Activated T-cell treated with anti-CD3 and anti-CD28 coated beads, Interleukin-2, amount 50 U/mL, for 4 hours (primary cell): ENCODE results near the gene STK4. TPM values are rescaled to one million over a fixed set of nuclear protein-coding genes. Genes with fewer than 3 reads are reported as not detected.
"Not testable (repeated sequence)": the region's sequence is repeated elsewhere in the genome, so short reads cannot be mapped to it uniquely, and the experiment has no call there.

Experiments
- ATAC-seq, 2 donors: fragments of 200-7000 bp; cut with Tn5 transposase; one replicate each; pipeline ENCODE4 v1.10.0; 2021
- DNase-seq: peaks from one replicate; pipeline ENCODE4 v3.0.0-alpha.2; 2020
- H3K27me3 Mint-ChIP-seq: one replicate; pipeline ENCODE4 v1.8.0; 2021; ENCODE audit warnings: low read depth, mixed read lengths
- H3K36me3 Mint-ChIP-seq: one replicate; pipeline ENCODE4 v1.8.0; 2022; ENCODE audit warnings: mixed read lengths; ENCODE audit not compliant: insufficient read depth
- H3K4me1 Mint-ChIP-seq: one replicate; pipeline ENCODE4 v1.8.0; 2021; ENCODE audit warnings: low read depth, mixed read lengths
- H3K4me3 Mint-ChIP-seq: one replicate; pipeline ENCODE4 v1.8.0; 2021; ENCODE audit warnings: mild to moderate bottlenecking, moderate library complexity, mixed read lengths
- H3K9me3 Mint-ChIP-seq: one replicate; pipeline ENCODE4 v1.8.0; 2021; ENCODE audit warnings: mixed read lengths
- total RNA-seq, 3 donors: library from RNA; stranded (reverse); gene quantifications; one replicate each; pipeline ENCODE4 v1.2.1, GENCODE V29; 2021

STK4 gene
- total RNA-seq, 3 donors from 2014 or later = 134 to 157 (median 149) TPM

- Mint-ChIP-seq H3K4me3 (no peak overlapping the region), H3K27me3 (no peaks in the 10 kb centered on the region), H3K4me1 (peaks cover 65% of the 10 kb centered on the region), H3K9me3 (no peaks in the 10 kb centered on the region), H3K36me3 (peaks cover 32% of the 10 kb centered on the region)
- DNase-seq = no peak
- no peak for ATAC-seq
Measured at GRCh38 chr20:45016089-45016671, 49.9 kb downstream of the STK4 start.

DNA sequence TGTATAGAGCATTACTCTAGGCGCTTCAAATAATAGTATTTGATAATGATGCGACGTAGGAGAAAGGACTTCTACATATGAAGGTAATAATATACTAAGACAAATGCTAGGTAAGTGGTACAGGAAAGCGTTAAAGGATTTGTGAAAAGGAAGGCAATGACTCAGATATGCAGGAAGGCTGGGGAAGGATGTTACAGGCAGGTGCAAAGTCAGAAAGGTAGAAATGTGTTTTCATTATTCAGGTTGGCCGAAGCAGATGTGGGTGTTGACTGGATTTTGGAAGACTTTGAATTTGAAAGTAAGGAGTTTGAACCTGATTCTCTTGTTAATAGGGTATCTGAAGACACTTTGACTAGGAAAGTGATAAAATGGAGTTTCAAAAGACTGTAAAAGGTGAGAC is 51.0 kb downstream of the STK4 start:
- DNase-seq = no peak
- Mint-ChIP-seq H3K27me3 (no peaks in the 10 kb centered on the region), H3K36me3 (peaks cover 33% of the 10 kb centered on the region), H3K4me1 (peaks cover 65% of the 10 kb centered on the region), H3K4me3 (no peak overlapping the region), H3K9me3 (no peaks in the 10 kb centered on the region)
- ATAC-seq = no peak

DNA sequence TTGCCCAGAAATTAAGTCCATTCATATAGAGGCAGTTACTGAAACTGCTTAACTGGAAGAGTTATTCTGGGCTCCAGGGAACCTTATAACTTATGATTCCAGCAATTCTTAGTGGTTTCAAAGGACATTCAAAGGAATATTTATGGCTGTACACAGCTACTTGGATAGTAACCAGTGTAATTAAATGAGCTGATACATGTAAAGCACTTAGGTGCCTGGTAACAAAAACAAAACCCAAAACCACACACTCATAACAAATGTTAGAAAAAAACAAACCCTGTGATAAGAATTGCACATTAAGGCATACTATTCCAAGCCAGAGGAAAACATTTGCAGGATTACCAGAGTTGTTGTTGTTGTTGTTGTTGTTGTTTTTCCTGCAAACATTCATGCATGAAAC is 51.5 kb downstream of the STK4 start:
- Mint-ChIP-seq H3K4me1 (peaks cover 68% of the 10 kb centered on the region), H3K36me3 (peaks cover 34% of the 10 kb centered on the region), H3K4me3 (no peak overlapping the region), H3K27me3 (no peaks in the 10 kb centered on the region), H3K9me3 (no peaks in the 10 kb centered on the region)
- DNase-seq = no peak
- ATAC-seq = no peak

DNA sequence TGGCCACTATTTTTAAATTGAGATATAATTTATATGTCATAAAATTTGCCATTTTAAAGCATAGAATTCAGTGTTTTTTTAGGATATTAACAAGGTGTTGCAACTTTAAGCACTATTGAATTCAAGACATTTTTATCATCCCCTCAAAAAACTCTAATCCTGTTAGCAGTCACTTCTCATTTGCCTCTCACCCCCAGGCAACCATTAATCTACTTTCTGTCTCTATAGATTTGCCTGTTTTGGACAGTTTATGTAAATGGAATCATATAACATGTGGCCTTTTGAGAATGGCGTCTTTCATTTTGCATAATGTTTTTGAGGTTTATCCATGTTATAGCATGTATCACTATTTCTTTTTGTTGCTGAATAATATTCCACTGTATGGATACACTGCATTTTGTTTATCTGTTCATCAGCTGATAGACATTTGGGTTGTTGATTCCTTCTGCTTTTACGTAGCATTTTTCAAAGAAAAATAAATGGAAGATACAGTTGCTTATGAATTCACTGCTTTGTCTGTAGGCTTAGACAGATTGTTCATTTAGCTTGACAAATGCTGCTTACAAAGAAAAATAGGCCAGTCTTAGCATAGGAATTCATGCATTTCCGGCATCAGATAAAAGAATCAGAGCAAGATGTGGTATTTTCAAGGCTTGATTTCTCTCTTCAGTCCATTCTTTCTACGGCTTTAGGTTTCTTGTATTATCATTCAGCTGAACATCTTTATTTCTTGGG is 52.9 kb downstream of the STK4 start:
- H3K36me3 Mint-ChIP-seq = peaks cover 41% of the 10 kb centered on the region
- no peaks in the 10 kb centered on the region for H3K9me3 Mint-ChIP-seq
- DNase-seq (no peak), ATAC-seq (no peak)
- no peaks in the 10 kb centered on the region for H3K27me3 Mint-ChIP-seq
- no peak overlapping the region for H3K4me3 Mint-ChIP-seq
- peaks cover 75% of the 10 kb centered on the region for H3K4me1 Mint-ChIP-seq

DNA sequence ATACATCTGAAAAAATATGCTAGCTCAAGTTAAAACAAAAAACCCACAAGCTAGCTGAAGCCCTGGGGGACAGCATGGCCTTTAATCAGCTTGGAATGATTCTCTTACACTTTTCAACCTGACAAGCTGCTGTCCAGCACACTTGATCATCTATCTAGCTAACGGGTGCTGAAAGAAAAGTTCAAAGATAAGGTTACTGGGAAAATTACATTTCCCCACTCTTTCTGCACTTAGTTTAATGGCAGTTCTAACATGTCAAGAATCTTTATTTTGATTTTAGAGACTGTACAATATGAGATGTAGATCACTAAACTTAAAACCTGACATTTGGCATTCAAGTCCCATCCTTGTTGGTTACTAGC is 53.4 kb downstream of the STK4 start:
- Mint-ChIP-seq H3K36me3 (peaks cover 40% of the 10 kb centered on the region), H3K9me3 (no peaks in the 10 kb centered on the region), H3K4me3 (no peak overlapping the region), H3K4me1 (peaks cover 75% of the 10 kb centered on the region), H3K27me3 (no peaks in the 10 kb centered on the region)
- no peak for DNase-seq
- ATAC-seq = no peak

- Mint-ChIP-seq H3K4me3 (no peak overlapping the region), H3K36me3 (peaks cover 46% of the 10 kb centered on the region), H3K4me1 (peaks cover 76% of the 10 kb centered on the region), H3K27me3 (no peaks in the 10 kb centered on the region), H3K9me3 (no peaks in the 10 kb centered on the region)
- DNase-seq (no peak), ATAC-seq (no peak)
Measured at GRCh38 chr20:45020236-45020886, 54.0 kb downstream of the STK4 start.

DNA sequence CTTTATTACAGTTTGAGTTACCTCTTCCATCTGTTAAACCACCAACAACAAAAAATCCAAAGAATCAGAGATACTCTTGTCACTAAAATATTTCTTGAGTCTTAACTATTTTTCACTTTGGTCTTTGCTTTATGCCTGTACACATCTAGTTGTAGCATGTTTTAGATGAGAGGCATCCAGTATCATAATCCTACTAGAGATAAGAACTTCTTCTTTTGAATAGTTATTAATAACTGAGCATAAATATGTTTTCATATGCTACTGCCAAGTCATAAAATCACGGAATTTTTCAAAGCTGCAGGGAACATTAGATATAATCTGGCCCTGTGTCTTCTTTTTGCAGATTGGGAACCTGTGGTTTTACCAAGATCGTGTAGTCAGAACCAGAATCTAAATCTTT is 55.3 kb downstream of the STK4 start:
- Mint-ChIP-seq H3K9me3 (no peaks in the 10 kb centered on the region), H3K4me3 (no peak overlapping the region), H3K4me1 (peaks cover 74% of the 10 kb centered on the region), H3K36me3 (peaks cover 52% of the 10 kb centered on the region), H3K27me3 (no peaks in the 10 kb centered on the region)
- DNase-seq (no peak), ATAC-seq (no peak)

DNA sequence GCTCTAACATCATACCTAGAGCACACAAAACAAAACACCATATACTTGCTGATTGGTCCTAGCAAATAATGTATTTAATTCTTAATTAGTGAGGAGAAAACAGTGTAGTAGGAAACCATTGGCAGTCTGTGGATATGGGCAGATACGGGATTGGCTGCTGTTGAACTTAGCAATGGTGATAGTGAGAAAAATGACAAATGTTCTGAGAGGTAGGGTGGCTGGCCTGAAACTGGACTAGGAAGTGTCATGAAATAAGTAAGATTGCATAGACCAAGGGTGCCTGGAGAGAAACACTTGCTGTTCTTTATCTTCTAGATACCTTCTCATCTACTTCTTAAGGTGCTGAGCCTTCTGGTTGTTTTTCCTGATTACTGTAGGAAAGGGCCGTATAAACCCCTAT is 56.8 kb downstream of the STK4 start:
- H3K27me3 Mint-ChIP-seq, H3K4me3 Mint-ChIP-seq, H3K9me3 Mint-ChIP-seq, DNase-seq: not testable (repeated sequence)
- Mint-ChIP-seq H3K4me1 (peaks cover 66% of the 10 kb centered on the region), H3K36me3 (peaks cover 49% of the 10 kb centered on the region)
- peak in 1 of 2 donors; percentile 48 for ATAC-seq

DNA sequence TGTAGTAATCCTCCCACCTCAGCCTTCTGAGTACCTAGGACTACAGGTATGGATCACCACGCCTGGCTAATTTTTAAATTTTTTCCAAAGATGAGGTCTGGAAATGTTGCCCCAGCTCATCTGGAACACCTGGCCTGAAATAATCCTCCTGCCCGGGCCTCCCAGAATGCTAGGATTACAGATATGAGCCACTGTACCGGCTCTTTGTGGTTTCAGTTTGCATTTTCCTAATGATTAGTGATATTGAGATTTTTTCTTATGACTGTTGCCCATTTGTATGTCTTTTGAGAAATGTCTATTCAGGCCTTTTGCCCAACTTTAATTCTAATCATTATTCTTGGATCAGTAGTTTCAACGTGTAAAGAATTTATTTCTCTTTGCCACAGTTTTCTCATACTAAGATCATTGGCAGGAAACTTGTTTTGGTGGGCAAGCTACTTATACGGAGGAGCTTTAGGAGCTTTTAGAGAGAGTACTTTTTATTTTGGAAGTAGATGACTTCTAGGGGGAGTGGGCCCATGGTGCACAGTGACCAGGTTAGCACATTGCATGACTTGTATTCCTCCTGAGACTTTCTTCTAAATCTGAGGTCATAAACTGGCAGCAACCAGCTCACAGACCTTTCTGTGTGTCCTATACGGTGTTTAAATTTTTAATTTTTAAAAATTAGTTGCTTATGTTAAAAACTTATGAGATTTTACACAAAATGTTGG is 62.3 kb downstream of the STK4 start:
- Mint-ChIP-seq H3K36me3 (peaks cover 49% of the 10 kb centered on the region), H3K9me3 (no peaks in the 10 kb centered on the region), H3K4me1 (peaks cover 73% of the 10 kb centered on the region), H3K27me3 (no peaks in the 10 kb centered on the region), H3K4me3 (peak overlapping the region; percentile 11)
- DNase-seq = no peak
- ATAC-seq = peak in 1 of 2 donors; percentile 48

DNA sequence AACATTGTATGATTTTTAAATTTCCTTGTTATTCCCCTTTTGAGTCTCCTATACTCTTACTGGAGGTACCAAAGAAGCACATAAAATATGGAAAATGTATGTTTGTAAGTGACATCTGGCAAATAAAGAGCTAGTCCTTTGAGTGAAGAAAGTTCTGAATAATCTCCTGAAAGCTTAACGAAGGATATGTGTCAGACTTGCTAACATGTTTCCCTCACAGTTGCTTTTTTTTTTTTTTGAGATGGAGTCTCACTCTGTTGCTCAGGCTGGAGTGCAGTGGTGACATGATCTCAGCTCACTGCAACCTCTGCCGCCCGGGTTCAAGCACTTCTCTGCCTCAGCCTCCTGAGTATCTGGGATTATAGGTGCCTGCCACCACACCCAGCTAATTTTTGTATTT is 63.6 kb downstream of the STK4 start:
- peaks cover 76% of the 10 kb centered on the region for H3K4me1 Mint-ChIP-seq
- DNase-seq (no peak), ATAC-seq (peak; percentile 21 to 27)
- no peaks in the 10 kb centered on the region for H3K27me3 Mint-ChIP-seq
- no peaks in the 10 kb centered on the region for H3K9me3 Mint-ChIP-seq
- H3K4me3 Mint-ChIP-seq = no peak overlapping the region
- H3K36me3 Mint-ChIP-seq = peaks cover 49% of the 10 kb centered on the region

DNA sequence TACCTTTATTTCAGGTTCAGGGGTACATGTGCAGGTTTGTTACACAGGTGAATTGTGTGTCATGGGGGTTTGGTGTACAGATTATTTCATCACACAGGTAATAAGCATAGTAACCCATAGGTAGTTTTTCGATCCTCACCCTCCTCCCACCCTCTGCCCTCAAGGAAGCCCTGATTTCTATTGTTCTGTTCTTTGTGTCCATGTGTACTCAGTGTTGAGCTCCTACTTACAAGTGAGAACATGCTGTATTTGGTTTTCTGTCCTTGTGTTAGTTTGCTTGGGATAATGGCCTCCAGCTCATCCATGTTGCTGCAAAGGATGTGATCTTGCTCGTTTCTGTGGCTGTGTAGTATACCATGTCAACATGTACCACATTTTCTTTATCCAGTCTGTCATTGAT is 66.0 kb downstream of the STK4 start:
- Mint-ChIP-seq H3K27me3 (no peaks in the 10 kb centered on the region), H3K36me3 (peaks cover 49% of the 10 kb centered on the region), H3K4me1 (peaks cover 79% of the 10 kb centered on the region), H3K9me3 (no peaks in the 10 kb centered on the region), H3K4me3 (no peak overlapping the region)
- DNase-seq (no peak), ATAC-seq (no peak)

DNA sequence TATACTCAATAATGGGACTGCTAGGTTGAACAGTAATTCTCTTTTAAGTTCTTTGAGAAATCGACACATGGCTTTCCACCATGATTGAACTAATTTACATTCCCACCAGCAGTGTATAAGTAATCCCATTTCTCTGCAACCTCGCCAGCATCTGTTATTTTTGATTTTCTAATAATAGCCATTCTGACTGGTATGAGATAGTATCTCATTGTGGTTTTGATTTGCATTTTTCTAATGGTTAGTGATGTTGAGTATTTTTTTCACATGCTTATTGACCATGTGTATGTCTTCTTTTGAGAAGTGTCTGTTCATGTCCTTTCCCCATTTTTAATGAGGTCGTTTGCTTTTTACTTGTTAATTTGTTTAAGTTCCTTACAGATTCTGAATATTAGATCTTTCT is 66.5 kb downstream of the STK4 start:
- DNase-seq (no peak), ATAC-seq (no peak)
- no peak overlapping the region for H3K4me3 Mint-ChIP-seq
- H3K9me3 Mint-ChIP-seq = no peaks in the 10 kb centered on the region
- no peaks in the 10 kb centered on the region for H3K27me3 Mint-ChIP-seq
- H3K4me1 Mint-ChIP-seq = peaks cover 79% of the 10 kb centered on the region
- peaks cover 46% of the 10 kb centered on the region for H3K36me3 Mint-ChIP-seq

DNA sequence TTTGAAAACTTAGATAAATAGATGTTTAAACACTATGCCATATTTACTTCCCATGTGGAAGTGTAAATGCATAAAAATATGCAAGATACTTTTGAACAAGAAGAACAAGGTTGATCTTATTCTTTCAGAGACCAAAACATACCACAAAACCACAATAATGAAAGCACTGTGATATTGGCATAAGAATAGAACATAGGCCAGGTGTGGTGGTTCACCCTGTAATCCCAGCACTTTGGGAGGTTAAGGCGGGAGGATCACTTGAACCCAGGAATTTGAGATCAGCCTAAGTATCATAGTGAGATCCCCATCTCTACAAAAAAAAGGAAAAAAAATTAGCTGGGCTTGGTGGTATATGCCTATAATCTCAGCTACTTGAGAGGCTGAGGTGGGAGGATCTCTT is 68.1 kb downstream of the STK4 start:
- no peak for ATAC-seq
- H3K27me3 Mint-ChIP-seq = no peaks in the 10 kb centered on the region
- no peaks in the 10 kb centered on the region for H3K9me3 Mint-ChIP-seq
- peaks cover 38% of the 10 kb centered on the region for H3K36me3 Mint-ChIP-seq
- no peak overlapping the region for H3K4me3 Mint-ChIP-seq
- H3K4me1 Mint-ChIP-seq = peaks cover 77% of the 10 kb centered on the region
- DNase-seq = no peak

- Mint-ChIP-seq H3K4me3 (peak overlapping the region; percentile 23), H3K36me3 (peaks cover 46% of the 10 kb centered on the region), H3K27me3 (no peaks in the 10 kb centered on the region), H3K9me3 (no peaks in the 10 kb centered on the region), H3K4me1 (peaks cover 80% of the 10 kb centered on the region)
- DNase-seq (peak; percentile 54), ATAC-seq (peak; percentile 79 to 80)
Measured at GRCh38 chr20:45036044-45036755, 69.9 kb downstream of the STK4 start.
